GM18909 (cell line): ENCODE data around the gene MAPT.

Source experiments
- ATAC-seq: cut with Tn5 transposase; IDR thresholded peaks from one replicate; pipeline ENCODE4 v1.9.1; 2021; ENCODE audit warnings: mild to moderate bottlenecking; ENCODE audit not compliant: unreplicated experiment, poor library complexity

Gene MAPT

DNA sequence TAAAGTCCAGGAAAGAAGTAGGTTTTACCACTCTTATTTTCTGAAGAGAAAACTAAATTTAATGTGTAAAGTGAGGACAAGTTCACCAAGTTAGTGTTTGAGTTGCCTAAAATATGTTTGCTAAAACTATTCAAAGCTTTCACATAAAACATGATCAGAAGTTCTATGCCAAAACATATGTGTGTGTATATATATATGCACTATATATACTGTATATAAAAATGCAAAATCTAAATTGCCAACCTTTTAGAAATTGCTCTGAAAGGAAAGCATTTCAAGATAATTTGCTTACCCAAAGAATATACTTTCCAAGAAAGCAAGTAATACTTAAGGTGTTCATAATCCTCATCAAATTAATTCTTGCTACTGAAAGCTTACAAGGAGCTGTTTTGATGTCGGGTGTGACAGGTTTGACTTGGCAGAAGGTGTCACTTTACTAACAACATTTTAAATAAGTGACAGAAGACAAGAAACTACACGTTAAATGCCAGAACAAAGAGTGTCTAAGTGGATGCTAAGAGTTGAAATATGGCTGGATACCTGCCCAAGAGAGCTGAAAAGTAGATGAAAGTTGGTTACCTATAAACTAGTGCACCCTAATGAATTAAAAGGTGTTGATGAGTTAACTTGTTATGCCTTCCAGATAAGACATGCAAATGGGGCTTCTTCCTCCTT lies 72.4 kb downstream of the MAPT start:
- ATAC-seq = no peak

DNA sequence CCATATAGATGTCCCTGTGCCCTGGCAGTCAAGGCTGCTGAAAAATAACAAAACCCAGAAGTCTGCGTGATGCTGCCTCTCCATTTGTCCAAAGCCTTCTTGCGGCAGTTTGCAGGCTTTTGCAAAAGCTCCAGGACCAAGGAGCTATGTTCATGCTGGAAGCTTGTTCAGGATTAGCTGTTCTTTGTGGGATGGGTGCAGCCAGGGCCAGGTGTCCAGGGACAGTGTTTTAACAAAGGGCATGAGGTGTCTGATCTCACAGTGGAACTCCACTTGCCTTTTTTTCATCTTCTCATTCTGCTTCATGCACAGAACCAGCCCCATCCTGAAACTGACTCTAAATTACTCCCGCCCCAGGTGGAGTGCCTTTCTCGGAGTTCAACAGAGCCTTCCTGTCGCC lies 73.0 kb downstream of the MAPT start:
- ATAC-seq = no peak

DNA sequence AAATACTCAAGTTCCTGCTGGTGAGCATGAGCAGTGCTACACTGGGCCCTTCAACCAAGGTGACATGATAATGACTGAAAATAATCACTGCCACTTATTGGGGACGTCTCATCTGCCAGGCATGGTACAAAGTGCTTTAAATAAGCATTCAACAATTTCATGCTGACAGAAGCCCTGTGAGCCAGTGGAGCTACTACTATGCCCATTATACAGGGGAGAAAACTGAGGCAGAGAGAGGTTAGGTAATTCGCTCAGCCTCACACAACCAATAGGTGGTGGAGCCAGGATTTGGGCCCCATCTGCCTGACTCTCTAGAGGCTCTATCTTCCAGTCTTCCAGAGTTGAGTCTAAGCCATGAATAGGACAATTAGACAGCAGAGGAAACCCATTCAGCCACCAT lies 74.4 kb downstream of the MAPT start:
- ATAC-seq = no peak

GRCh38 chr17:45969726-45970125 lies 75.4 kb downstream of the MAPT start:
- ATAC-seq = no peak

DNA sequence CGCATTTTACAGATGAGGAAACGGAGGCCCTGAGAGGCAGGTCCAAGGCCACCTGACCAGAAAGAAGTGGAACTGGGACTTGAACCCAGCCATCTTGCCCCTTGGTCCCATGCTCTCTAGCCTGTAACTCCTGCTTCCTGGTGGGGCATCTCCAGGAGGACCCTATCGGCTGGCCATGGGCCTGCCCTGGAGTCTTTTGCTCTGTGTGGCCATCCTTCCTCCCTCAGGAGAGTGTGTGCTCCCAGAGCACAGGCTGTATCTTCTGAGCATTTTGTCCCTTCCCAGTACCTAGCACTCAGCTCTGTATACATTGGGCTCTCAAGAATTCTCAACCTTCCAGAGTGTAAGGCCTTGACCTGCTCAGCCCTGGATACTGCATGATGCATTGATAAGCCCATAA lies 76.3 kb downstream of the MAPT start:
- no peak for ATAC-seq

- no peak for ATAC-seq
Measured at GRCh38 chr17:45971698-45972141, 77.4 kb downstream of the MAPT start.

GRCh38 chr17:45972531-45972930 lies 78.2 kb downstream of the MAPT start:
- ATAC-seq = no peak

DNA sequence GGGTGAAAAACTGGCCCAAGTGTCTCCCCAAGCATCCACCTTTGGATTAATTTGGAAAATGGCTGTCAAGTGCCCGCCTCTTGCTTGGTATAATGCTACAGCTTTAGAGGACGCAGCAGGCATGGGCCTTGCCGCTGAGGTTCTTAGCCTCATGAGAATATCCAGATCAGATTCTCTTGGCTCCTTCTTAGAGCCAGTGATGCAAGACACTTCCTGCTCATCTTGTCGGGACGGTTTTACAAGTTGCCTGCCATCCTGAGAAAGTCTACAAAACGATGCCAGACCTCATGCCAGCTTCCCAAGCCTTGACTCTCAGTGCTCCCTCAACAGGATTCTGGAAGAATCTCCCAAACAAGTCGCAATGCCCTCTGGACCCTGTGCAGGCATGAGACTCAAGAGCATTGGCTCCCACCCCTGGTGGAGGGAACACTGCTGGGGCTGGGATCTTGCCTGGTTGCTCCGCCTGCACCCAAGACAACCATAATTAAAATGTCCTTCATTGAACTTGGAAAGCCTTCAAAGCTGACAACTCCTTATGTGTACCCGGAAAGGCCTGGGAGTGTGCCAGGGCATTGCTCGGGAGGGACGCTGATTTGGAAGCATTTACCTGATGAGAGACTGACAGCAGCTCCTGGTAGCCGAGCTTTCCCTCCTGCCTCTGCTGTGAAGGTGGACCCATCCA lies 78.9 kb downstream of the MAPT start:
- ATAC-seq = no peak

DNA sequence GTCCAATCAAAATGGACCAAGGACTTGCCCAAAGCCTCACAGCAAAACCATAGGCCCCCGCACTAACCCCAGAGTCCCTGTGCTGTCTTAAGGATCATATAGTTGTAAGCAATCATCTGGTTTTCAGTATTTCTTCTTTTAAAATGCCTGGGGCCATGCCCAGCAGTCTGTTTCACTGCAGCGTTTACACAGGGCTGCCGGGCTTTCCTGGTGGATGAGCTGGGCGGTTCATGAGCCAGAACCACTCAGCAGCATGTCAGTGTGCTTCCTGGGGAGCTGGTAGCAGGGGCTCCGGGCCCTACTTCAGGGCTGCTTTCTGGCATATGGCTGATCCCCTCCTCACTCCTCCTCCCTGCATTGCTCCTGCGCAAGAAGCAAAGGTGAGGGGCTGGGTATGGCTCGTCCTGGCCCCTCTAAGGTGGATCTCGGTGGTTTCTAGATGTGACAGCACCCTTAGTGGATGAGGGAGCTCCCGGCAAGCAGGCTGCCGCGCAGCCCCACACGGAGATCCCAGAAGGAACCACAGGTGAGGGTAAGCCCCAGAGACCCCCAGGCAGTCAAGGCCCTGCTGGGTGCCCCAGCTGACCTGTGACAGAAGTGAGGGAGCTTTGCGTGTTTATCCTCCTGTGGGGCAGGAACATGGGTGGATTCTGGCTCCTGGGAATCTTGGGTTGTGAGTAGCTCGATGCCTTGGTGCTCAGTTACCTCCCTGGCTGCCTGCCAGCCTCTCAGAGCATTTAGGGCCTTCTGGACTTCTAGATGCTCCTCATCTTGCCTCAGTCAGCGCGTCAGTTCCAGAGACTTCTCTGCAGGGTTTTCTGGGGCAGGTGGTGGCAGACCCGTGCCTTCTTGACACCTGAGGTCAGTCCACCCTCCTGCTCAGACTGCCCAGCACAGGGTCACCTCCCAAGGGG lies 79.8 kb downstream of the MAPT start:
- ATAC-seq = no peak

DNA sequence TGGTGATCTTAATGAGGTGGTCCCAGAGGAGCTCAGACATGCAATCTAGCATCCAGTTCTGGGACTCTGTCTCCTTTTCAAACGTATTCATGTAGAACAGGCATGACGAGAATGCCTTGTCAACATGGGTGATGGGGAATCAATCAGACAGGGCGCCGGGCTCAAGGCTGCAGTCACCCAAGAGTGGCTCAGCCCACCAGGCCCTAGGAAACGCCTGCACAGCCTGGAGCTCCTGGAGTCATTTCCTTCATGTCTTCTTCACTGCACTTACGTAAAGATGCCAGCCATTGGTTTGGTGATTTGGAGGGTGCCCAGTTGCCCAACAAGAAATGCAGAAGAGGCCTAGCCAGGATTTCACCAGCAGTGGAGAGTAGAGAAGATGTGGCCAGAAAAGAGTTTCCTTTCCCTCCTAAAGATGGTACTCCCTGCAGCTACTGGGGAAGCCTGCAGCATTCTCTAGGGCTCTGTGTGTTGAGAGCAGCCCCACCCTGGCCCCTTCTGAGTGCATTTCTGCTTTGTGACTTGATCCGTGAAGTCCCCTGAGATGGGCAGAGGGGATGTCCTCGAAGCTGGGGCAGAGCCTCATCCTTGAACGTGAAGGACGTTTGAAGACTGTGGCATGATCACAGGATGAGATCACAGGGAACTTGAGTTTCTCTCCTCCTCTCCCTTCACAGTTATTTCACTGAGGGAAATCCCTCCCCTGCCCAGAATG lies 80.7 kb downstream of the MAPT start:
- ATAC-seq = no peak

- ATAC-seq = no peak
Measured at GRCh38 chr17:45975640-45976295, 81.4 kb downstream of the MAPT start.

GRCh38 chr17:45976391-45976754 lies 82.0 kb downstream of the MAPT start:
- ATAC-seq = no peak

DNA sequence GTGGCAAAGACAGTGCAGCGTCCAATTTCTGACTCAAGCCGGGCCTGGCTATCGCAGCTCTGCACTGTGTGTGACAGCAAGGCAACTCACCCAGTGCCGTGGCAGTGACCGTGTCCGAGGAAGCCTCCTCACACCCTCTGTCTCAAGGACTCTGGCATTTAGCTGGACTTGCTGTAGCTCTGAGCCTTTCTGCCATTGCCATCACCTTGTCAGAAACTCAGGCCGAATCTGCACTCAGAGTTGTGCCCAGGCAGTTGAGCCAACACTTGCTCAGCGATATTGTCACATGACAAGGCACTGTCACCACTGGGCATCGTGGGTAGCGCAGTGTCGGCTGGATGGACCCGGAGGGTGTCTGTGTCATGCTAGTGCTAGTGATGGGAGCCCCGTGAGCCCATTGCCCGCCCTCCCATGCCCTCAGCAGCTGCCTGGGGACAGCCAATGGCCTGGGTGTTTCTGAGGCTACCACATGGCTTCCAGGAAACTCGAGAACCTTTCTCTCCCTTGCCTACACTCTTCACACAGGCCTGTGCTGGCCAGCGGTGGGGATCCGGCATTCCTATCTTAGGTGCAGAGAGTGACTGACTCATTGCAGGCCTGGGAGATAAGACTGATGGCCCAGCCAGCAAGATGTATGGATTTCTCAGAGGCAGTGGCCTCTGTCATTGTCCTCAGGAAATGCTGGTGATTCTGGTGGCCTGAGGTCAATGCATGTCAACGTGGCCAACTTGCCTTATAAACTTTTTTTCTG lies 82.6 kb downstream of the MAPT start:
- no peak for ATAC-seq

DNA sequence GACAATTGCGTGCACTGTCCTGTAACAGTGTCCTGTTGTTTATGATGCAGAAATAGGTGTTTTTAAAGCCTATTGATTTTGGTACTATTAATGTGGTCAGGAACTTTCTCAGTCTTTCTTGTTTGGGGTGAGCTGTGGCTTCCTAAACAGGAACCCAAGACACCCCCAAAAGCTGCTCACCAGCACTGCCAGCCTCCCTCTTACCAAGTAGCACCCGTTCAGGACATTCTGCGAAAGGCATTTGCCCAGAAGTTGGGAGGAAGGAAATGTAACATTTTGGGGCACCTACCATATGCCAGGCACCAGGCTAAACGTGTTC lies 83.1 kb downstream of the MAPT start:
- ATAC-seq = no peak

DNA sequence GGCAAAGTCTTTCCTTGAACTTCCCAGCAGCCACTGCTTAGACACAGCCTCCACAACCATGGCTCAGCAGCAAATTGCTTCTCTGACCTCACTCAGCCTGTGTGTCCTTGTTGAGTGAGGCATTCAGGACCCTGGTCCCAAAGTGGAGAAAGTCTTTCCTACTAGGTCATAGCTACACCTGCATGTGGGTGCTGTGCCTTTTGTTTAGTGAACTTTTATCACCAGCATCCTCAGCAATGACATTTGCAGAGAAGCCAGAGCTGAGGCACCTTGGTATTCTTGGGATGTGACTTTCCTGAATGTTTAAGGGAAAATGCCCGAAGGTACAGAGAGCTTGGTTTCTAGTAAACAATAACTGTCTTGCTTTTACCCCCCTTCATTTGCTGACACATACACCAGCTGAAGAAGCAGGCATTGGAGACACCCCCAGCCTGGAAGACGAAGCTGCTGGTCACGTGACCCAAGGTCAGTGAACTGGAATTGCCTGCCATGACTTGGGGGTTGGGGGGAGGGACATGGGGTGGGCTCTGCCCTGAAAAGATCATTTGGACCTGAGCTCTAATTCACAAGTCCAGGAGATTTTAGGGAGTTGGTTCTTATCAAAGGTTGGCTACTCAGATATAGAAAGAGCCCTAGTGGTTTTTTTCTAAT lies 83.7 kb downstream of the MAPT start:
- no peak for ATAC-seq

GRCh38 chr17:45979137-45979536 lies 84.8 kb downstream of the MAPT start:
- ATAC-seq = no peak

DNA sequence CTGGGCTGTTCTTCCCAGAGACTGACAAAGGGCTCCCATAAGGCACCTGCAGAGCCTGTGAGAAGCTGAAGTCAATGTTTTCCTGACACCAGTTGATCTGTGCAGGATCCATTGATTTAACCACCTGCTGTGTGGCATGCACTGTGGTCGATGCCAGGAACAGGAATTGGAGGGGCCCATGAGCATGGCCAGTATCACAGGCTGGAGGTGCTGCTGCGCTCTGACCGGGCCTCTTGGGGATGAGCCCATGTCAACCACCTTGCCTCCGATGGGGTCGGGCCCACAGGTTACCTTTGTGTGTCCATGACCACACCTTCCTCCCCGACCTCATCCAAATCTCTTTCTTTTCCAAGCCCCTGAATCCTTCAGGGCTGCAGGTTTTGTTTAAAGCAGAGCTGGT lies 86.5 kb downstream of the MAPT start:
- no peak for ATAC-seq

DNA sequence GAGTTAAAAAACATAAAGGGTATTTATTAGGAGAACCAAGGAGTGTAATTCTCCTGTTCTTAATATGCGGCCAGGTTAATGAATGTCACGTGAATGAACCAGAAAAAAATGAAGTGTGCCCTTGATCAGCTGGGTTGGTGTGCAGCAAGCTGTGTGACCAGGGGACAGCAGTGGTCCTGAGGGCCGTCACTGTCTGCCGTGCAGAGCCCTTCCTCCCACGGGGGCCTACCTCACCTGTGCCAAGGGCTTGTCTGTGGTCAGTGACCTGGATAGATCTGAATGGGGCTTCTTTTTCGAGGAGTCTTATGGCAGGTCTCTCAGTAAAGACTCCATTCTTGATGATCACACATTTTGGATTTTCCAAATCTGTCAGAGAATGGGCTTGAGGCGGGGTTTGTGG lies 87.0 kb downstream of the MAPT start:
- ATAC-seq = no peak
